ENCODE results near the gene NCBP3. TPM values are rescaled to one million over a fixed set of nuclear protein-coding genes. Genes with fewer than 3 reads are reported as not detected.
"Not testable (repeated sequence)": the region's sequence is repeated elsewhere in the genome, so short reads cannot be mapped to it uniquely, and the experiment has no call there.

NCBP3 gene
- total RNA-seq, 1 donor from 2014 or later = 24.5 TPM

GRCh38 chr17:3785323-3785722 lies 60.7 kb downstream of the NCBP3 start:
- not testable (repeated sequence) for DNase-seq

GRCh38 chr17:3782751-3783150 lies 63.3 kb downstream of the NCBP3 start:
- DNase-seq = no peak

GRCh38 chr17:3780986-3781385 lies 65.1 kb downstream of the NCBP3 start:
- no peak for DNase-seq

GRCh38 chr17:3777366-3778120 lies 68.5 kb downstream of the NCBP3 start:
- DNase-seq = no peak

DNA sequence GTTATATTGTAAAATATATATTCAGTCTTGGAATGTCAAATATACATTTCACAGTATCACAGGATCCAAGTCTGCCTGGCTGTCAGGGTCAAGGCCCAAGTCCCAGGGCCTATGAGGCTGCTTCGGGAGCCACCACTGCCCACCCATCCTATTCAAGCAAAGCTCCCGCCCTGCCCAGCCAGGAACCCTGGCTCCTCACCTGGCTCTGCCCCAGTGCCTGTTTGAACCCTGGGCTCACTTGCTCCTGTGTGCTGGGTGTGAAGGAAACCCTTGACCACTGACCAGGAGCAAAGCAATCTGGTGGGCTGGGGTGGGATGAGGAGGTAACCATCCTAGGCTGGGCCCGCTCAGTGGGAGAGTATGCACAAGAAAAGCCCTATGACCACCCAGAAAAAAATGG lies 72.1 kb downstream of the NCBP3 start:
- DNase-seq = no peak

DNA sequence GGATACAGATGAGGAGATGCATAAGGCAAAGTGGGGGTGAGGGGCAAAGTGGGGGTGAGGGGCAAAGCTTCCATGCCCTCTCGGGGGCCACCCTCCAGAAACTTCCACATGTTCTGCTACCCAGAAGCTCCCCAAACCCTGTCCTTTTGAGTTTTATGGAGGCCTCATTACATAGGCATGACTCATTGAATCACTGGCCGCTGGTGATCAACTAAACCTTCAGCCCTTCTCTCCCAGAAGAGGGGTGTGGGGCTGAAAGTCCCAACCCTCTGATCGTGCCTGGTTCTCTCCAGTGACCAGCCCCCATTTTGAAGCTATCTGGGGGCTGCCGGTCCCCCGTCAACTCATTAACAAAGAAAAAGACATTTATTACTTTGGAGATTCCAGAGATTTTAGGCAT lies 72.5 kb downstream of the NCBP3 start:
- DNase-seq = no peak

DNA sequence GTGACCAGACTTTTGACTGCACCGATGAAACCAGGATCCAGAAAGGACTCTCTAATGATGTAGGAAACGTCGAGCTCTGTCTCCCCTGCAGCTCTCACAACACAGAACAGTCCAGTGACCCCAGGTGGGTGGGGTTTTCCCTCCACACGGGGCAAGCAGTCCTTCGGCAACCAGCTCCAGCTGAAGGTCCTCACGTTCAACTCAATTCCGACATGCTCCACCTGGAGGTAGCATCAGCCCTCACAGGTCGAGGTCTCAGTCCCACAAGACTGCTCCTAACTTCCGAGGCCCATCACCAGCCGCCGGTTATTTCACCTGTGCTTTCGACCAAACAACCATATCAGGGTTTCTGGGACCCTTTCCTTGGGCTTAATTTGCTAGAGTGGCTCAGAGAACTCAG lies 73.3 kb downstream of the NCBP3 start:
- DNase-seq = no peak

DNA sequence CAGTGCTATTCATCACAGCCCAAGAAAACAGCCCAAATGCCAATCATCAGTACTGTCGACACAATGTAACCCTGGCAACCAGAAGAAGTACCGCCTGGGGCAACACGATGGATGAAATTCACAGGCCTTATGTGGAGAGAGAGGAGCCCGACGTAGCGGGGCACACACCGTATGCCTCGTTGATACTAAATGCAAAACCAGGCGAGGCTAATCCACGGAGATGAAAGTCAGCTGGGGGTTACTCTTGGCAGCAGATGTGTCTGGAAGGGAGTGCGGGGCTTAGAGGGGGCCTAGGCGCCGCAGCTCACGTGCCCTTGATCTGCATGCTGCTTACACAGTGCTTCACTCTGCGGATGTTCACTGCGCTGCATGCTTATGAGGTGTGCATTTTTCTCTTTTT lies 74.9 kb downstream of the NCBP3 start:
- no peak for DNase-seq

GRCh38 chr17:3770466-3770865 lies 75.6 kb downstream of the NCBP3 start:
- DNase-seq = no peak

- no peak for DNase-seq
These were observed 77.3 kb downstream of the NCBP3 start for GRCh38 chr17:3768769-3769168.

DNA sequence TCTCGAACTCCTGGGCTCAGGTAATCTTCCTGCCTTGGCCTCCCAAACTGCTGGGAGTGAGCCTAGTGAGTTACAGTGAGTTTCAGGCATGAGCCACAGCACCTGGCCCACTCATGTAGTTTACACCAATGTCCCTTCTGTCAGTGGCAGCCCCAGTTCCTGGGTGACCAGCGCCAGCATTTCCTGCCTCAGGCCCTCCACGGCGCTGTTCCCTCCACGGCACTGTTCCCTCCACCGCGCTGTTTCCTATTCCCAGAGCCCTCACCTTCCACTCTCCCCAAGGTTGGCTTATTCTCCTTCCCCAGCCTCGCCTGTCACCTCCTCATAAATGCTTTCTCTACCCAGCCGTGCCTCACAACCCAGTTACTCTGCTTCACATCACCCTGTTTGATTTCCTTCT lies 77.7 kb downstream of the NCBP3 start:
- no peak for DNase-seq

DNA sequence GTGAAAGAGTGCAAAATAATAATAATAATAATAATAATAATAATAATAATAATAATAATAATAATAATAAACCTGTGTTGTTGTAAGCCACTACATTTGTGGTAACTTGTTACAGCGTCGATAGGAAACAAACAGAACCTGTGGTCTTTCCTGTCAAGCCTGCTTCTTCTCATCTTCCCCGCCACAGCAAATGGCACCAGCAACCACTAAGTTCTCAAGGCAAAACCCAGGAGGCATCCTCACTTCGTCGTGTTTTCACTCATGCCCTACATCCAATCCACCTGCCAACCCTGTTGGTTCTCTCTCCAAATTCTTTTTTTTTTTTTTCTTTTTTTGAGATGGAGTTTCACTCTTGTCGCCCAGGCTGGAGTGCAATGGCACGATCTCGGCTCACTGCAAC lies 79.3 kb downstream of the NCBP3 start:
- no peak for DNase-seq

- no peak for DNase-seq
These were observed 80.1 kb downstream of the NCBP3 start for GRCh38 chr17:3765981-3766380.

GRCh38 chr17:3763777-3764170 lies 82.3 kb downstream of the NCBP3 start:
- DNase-seq = no peak

DNA sequence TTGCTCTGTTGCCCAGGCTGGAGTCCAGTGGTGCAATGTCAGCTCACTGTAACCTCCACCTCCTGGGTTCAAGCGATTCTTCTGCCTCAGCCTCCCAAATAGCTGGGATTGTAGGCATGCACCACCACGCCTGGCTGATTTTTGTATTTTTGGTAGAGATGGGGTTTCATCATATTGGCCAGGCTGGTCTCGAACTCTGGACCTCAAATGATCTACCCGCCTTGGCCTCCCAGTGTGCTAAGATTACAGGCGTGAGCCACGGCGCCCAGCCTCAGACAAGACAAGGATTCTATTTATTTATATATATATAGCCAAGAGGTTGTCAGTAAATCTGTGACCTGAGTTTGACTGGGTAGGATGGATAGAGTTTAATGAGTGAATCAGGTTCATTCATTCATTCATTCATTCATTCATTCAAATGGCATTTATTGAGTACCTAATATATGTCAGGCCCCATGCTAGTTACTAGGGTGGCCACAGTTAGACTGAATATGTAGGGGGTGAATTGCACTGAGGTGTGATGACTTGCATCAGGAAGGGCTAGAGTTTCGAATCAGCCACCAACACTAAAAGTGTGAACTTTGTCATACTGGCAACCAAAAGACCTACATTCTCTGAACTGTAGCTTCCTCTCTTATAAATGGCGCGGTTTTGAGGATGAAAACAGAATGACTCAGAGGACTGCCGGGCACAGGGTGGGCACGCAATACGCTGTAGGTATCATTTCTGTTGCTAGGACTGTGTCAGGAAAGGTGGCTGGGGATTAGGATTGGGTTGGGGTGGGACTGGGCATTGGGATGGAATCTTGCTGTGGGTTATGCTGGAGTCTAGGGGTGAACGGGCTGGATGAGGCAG lies 82.9 kb downstream of the NCBP3 start:
- no peak for DNase-seq

DNA sequence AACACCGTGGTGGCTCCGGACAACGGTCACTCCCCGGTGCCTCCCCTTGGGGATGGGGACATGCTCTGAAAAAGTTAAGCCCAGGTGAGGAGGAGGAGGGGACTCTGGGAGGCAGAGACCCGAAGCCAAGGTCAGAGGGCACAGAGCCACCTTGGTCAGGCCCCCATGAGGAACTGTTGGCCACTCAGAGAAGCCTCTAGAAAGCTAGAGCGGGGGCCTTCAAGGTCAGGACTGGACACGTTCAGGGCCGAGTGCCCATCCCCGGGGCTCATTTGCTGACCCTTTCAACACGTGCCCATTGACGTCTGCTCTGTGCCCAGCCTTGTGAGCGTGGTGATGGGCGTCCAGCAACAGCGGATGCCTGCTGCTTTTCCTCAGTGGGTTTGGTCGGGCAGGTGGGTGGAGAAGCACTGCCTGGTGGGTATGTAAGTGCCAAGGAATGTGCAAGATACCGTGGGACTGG lies 84.1 kb downstream of the NCBP3 start:
- no peak for DNase-seq

- DNase-seq = no peak
These were observed 84.8 kb downstream of the NCBP3 start for GRCh38 chr17:3761036-3761917.

DNA sequence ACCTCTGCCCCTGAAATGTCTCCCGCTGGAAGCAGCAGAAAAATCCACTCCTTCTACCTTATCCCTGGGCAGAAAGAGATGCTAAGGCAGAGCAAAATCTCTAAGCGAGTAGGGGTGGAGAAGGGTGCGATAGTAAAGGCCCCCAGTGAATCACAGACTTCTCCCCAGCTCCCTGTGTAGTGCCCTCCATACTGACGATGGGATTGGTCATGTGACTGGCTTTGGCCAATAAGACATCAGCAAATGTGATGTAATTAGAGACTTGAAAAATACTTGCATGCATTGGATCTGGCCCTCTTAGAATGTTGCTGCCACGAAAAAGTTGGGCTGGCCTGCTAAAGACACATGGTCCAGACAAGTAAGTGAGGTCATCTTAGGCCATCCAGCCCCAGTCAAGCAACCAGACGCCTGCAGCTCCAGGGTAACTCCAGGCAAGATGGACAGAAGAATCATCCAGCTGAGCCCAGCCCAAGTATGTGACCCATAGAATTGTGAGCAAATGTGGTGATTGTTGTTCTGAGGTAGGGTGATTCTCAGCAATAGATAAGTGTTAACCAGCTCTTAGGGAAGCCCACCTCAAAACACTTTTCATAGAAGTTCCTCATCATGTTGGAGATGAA lies 86.3 kb downstream of the NCBP3 start:
- no peak for DNase-seq

DNA sequence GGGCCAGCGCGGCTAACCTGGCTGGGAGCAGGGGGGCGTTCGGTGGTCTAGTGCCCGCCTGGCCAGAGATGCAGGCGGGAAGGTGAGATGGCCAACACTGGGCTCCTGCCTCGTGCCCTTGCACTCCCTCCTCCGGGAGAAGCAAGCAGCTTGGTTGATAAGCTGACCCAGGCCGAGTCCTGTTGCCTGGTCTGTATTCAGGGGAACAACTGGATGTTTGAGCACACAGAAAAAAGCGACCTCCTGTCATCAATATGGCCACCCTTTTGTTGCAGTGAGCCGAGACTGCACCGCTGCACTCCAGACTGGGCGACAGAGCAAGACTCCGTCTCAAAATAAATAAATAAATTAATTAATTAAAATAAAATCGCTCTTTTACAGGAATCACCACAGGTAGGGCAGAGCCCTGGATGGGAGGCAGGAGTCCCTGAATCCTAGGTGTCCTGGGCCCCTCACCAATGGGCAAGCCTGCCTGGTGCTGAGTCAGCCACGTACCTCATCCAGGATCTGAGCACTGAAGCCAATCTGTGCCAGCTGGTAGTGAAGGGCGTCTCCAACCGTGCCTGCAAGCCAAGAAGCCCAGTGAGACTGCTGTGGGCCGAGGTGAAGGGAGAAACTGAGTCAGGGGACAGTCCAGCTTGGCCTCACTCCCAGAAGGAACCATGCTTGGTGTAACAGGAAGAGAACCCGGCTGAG lies 90.6 kb downstream of the NCBP3 start:
- no peak for DNase-seq

- no peak for DNase-seq
These were observed 91.3 kb downstream of the NCBP3 start for GRCh38 chr17:3754458-3755334.

GRCh38 chr17:3754066-3754457 lies 92.0 kb downstream of the NCBP3 start:
- no peak for DNase-seq
